GM12878 (cell line): ENCODE data around the gene SPCS3.
"Not testable (repeated sequence)": the region's sequence is repeated elsewhere in the genome, so short reads cannot be mapped to it uniquely, and the experiment has no call there.

ENCODE experiments used
- EZH2 ChIP-seq: IDR thresholded peaks from 2 replicates; pipeline ENCODE4 v1.6.1; 2012; ENCODE audit warnings: low read depth, mild to moderate bottlenecking, control low read depth, inconsistent platforms, low read length, borderline replicate concordance; ENCODE audit not compliant: control insufficient read depth
- POLR2AphosphoS5 ChIP-seq: IDR thresholded peaks from 2 replicates; pipeline ENCODE4 v1.6.1; 2011; ENCODE audit warnings: mild to moderate bottlenecking, low read length, inconsistent platforms
- SIN3A ChIP-seq: IDR thresholded peaks from 2 replicates; pipeline ENCODE4 v1.6.1; 2012; ENCODE audit warnings: low read depth, low read length, improper control_type of control experiment
- SUPT20H ChIP-seq: IDR thresholded peaks from 2 replicates; pipeline ENCODE4 v1.6.1; 2011; ENCODE audit warnings: low read depth, mild to moderate bottlenecking, low read length, moderate library complexity, borderline replicate concordance; ENCODE audit not compliant: control insufficient read depth
- SUZ12 ChIP-seq: fragments of 200-600 bp; sonication (generic); IDR thresholded peaks from one replicate; pipeline ENCODE4 v1.6.1; 2018; ENCODE audit warnings: antibody characterized with exemption, mild to moderate bottlenecking; ENCODE audit not compliant: unreplicated experiment
- ZZZ3 ChIP-seq: IDR thresholded peaks from 2 replicates; pipeline ENCODE4 v1.6.1; 2011; ENCODE audit warnings: low read depth; ENCODE audit not compliant: control insufficient read depth, insufficient read length
- TF ChIP-seq, protein P1 (sequence below): fragments of 450-650 bp; IDR thresholded peaks from 2 replicates; pipeline ENCODE4 v1.6.1; 2018; ENCODE audit warnings: mild to moderate bottlenecking, low read depth, moderate library complexity; ENCODE audit not compliant: partially characterized antibody
- TF ChIP-seq, protein P2 (sequence below), 3 experiments: IDR thresholded peaks in 2 of 3; conservative IDR thresholded peaks in 1 of 3; 2 replicates each; pipeline ENCODE4 v1.5.1; 2011; ENCODE audit warnings: low read depth in 3 of 3, low read length in 3 of 3, mild to moderate bottlenecking in 3 of 3, control low read depth in 2 of 3, moderate library complexity in 2 of 3, inconsistent platforms in 1 of 3, mixed read lengths in 1 of 3; ENCODE audit not compliant: control insufficient read depth in 2 of 3, insufficient read depth in 1 of 3; ENCODE audit errors: extremely low read depth in 1 of 3
- TF ChIP-seq, protein P3 (sequence below): IDR thresholded peaks from 2 replicates; pipeline ENCODE4 v1.6.1; 2011; ENCODE audit warnings: mild to moderate bottlenecking, low read depth, low read length, moderate library complexity; ENCODE audit not compliant: insufficient replicate concordance

DNA sequence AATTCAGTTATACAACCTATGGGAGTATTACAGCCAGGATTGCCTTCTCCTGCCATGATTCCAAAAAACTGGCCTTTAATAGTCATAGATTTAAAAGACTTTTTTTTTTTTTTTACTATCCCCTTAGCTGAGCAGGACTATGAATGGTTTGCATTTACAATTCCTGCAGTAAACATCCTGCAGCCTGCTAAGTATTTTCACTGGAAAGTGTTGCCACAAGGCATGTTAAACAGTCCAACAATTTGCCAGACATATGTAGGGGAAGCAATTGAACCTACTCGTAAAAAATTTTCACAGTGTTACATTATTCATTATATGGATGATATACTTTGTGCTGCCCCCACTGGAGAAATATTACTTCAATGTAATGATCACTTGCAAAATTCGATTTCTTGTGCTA, 27.1 kb downstream of the SPCS3 start:
- TF ChIP-seq ZZZ3, POLR2AphosphoS5, SUZ12, SIN3A, SUPT20H, EZH2: not testable (repeated sequence)
- TF ChIP-seq, protein P1, sequence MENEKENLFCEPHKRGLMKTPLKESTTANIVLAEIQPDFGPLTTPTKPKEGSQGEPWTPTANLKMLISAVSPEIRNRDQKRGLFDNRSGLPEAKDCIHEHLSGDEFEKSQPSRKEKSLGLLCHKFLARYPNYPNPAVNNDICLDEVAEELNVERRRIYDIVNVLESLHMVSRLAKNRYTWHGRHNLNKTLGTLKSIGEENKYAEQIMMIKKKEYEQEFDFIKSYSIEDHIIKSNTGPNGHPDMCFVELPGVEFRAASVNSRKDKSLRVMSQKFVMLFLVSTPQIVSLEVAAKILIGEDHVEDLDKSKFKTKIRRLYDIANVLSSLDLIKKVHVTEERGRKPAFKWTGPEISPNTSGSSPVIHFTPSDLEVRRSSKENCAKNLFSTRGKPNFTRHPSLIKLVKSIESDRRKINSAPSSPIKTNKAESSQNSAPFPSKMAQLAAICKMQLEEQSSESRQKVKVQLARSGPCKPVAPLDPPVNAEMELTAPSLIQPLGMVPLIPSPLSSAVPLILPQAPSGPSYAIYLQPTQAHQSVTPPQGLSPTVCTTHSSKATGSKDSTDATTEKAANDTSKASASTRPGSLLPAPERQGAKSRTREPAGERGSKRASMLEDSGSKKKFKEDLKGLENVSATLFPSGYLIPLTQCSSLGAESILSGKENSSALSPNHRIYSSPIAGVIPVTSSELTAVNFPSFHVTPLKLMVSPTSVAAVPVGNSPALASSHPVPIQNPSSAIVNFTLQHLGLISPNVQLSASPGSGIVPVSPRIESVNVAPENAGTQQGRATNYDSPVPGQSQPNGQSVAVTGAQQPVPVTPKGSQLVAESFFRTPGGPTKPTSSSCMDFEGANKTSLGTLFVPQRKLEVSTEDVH: not testable (repeated sequence)
- TF ChIP-seq, protein P2, sequence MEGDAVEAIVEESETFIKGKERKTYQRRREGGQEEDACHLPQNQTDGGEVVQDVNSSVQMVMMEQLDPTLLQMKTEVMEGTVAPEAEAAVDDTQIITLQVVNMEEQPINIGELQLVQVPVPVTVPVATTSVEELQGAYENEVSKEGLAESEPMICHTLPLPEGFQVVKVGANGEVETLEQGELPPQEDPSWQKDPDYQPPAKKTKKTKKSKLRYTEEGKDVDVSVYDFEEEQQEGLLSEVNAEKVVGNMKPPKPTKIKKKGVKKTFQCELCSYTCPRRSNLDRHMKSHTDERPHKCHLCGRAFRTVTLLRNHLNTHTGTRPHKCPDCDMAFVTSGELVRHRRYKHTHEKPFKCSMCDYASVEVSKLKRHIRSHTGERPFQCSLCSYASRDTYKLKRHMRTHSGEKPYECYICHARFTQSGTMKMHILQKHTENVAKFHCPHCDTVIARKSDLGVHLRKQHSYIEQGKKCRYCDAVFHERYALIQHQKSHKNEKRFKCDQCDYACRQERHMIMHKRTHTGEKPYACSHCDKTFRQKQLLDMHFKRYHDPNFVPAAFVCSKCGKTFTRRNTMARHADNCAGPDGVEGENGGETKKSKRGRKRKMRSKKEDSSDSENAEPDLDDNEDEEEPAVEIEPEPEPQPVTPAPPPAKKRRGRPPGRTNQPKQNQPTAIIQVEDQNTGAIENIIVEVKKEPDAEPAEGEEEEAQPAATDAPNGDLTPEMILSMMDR (IDR thresholded peaks at IDR 0.05 in 2 of 3, conservative IDR thresholded peaks at IDR 0.05 in 1 of 3; ENCODE audit: control insufficient read depth in 2 of 3, extremely low read depth in 1 of 3, insufficient read depth in 1 of 3, low read depth in 3 of 3, low read length in 3 of 3): not testable (repeated sequence)
- TF ChIP-seq, protein P3, sequence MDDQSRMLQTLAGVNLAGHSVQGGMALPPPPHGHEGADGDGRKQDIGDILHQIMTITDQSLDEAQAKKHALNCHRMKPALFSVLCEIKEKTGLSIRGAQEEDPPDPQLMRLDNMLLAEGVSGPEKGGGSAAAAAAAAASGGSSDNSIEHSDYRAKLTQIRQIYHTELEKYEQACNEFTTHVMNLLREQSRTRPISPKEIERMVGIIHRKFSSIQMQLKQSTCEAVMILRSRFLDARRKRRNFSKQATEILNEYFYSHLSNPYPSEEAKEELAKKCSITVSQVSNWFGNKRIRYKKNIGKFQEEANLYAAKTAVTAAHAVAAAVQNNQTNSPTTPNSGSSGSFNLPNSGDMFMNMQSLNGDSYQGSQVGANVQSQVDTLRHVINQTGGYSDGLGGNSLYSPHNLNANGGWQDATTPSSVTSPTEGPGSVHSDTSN: not testable (repeated sequence)
